ENCODE data around the gene AGBL1. TPM values are rescaled to one million over a fixed set of nuclear protein-coding genes. Genes with fewer than 3 reads are reported as not detected.

Gene AGBL1
- polyA plus RNA-seq, 2 of the 4 experiments (the other 2 are of a cell fraction): not detected

- 33% methylated on average over 1 of the region's 1 CpG for WGBS (ENCODE audit: missing lambda C conversion rate)
- no peak overlapping the region for H3K4me3 ChIP-seq
- FAIRE-seq (no peak), ATAC-seq (no peak), DNase-seq (ENCODE audit: low read depth in 1 of 2, low spot score in 1 of 2) (no peak)
- no peak overlapping the region for H3K27ac ChIP-seq
- no peaks in the 10 kb centered on the region for H3K9me3 ChIP-seq
- no peak for TF ChIP-seq MYC (IDR thresholded peaks at IDR 0.05; ENCODE audit: borderline replicate concordance, low read length)
- TF ChIP-seq HEYL (CRISPR knock-in tag; IDR thresholded peaks at IDR 0.05): no peak
- no peak for TF ChIP-seq ESRRA (IDR thresholded peaks at IDR 0.05; ENCODE audit: borderline replicate concordance, low read length)
- no peak for TF ChIP-seq ZC3H11A (IDR thresholded peaks at IDR 0.05)
- TF ChIP-seq E2F6 (IDR thresholded peaks at IDR 0.05; ENCODE audit: borderline replicate concordance, low read depth): no peak
- no peak for TF ChIP-seq RARB (CRISPR knock-in tag; IDR thresholded peaks at IDR 0.05)
- no peak for TF ChIP-seq ZNF302 (CRISPR knock-in tag; IDR thresholded peaks at IDR 0.05)
- TF ChIP-seq KDM1A (IDR thresholded peaks at IDR 0.05; ENCODE audit: low read depth): no peak
- no peak for TF ChIP-seq ATOH8 (CRISPR knock-in tag; IDR thresholded peaks at IDR 0.05; ENCODE audit: low read depth)
- TF ChIP-seq, protein P1, sequence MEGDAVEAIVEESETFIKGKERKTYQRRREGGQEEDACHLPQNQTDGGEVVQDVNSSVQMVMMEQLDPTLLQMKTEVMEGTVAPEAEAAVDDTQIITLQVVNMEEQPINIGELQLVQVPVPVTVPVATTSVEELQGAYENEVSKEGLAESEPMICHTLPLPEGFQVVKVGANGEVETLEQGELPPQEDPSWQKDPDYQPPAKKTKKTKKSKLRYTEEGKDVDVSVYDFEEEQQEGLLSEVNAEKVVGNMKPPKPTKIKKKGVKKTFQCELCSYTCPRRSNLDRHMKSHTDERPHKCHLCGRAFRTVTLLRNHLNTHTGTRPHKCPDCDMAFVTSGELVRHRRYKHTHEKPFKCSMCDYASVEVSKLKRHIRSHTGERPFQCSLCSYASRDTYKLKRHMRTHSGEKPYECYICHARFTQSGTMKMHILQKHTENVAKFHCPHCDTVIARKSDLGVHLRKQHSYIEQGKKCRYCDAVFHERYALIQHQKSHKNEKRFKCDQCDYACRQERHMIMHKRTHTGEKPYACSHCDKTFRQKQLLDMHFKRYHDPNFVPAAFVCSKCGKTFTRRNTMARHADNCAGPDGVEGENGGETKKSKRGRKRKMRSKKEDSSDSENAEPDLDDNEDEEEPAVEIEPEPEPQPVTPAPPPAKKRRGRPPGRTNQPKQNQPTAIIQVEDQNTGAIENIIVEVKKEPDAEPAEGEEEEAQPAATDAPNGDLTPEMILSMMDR (IDR thresholded peaks at IDR 0.05): no peak
- no peak for TF ChIP-seq JUN (IDR thresholded peaks at IDR 0.05)
- no peak for TF ChIP-seq FOSL2 (IDR thresholded peaks at IDR 0.05)
- TF ChIP-seq FOSL2 (CRISPR knock-in tag; IDR thresholded peaks at IDR 0.05): no peak
- TF ChIP-seq SMC3 (IDR thresholded peaks at IDR 0.05): no peak
- no peak for TF ChIP-seq POLR2A (IDR thresholded peaks at IDR 0.05; ENCODE audit: low read length)
- TF ChIP-seq CEBPB (IDR thresholded peaks at IDR 0.05): no peak
- TF ChIP-seq, protein P2, sequence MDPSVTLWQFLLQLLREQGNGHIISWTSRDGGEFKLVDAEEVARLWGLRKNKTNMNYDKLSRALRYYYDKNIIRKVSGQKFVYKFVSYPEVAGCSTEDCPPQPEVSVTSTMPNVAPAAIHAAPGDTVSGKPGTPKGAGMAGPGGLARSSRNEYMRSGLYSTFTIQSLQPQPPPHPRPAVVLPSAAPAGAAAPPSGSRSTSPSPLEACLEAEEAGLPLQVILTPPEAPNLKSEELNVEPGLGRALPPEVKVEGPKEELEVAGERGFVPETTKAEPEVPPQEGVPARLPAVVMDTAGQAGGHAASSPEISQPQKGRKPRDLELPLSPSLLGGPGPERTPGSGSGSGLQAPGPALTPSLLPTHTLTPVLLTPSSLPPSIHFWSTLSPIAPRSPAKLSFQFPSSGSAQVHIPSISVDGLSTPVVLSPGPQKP (IDR thresholded peaks at IDR 0.05; ENCODE audit: low read depth, low read length): no peak
- no peak for TF ChIP-seq RCOR1 (IDR thresholded peaks at IDR 0.05; ENCODE audit: low read depth, low read length)
- TF ChIP-seq TFCP2L1 (CRISPR knock-in tag; IDR thresholded peaks at IDR 0.05): no peak
- H3K4me1 ChIP-seq: no peaks in the 10 kb centered on the region
- CTCF ChIA-PET: no interaction called here
- no peak overlapping the region for H3K4me2 ChIP-seq
- POLR2A ChIA-PET: no interaction called here
Measured at GRCh38 chr15:86590461-86590860, 510.8 kb downstream of the AGBL1 start.

DNA sequence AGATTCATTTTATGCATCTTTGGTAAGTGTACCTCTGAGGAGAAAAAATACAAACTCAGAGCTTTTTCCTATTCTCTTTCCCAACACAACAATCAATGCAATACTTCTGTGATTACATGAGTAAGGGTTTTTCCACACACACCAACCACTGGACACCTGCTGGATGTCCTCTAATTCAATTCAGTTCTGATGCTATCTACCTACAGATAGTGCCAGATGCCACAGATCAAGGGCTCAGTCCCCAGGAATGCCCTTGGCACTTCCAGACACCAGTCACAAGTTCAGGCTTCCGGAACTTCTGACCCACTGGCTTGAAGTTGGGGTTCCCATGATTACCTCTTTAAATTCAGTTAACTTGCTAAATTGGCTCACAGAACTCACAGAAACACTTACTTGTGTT lies 511.5 kb downstream of the AGBL1 start:
- Histone ChIP-seq H3K27ac (no peak overlapping the region), H3K4me1 (no peaks in the 10 kb centered on the region), H3K9me3 (0 out of 3 replicates have a peak, but pooled peaks cover 5% of the 10 kb centered on the region), H3K4me2 (no peak overlapping the region), H3K4me3 (no peak overlapping the region)
- ChIA-PET POLR2A (no interaction called here), CTCF (no interaction called here)
- FAIRE-seq (no peak), ATAC-seq (no peak), DNase-seq (ENCODE audit: low read depth in 1 of 2, low spot score in 1 of 2) (no peak)
- 36% methylated on average over 1 of the region's 1 CpG for WGBS (ENCODE audit: missing lambda C conversion rate)
- TF ChIP-seq MAFK (IDR thresholded peaks at IDR 0.05; ENCODE audit: partially characterized antibody) (no peak), RAD21 (conservative IDR thresholded peaks at IDR 0.05 in 1 of 2, IDR thresholded peaks at IDR 0.05 in 1 of 2) (no peak), PBX3 (IDR thresholded peaks at IDR 0.05) (no peak), KDM1A (IDR thresholded peaks at IDR 0.05; ENCODE audit: low read depth) (no peak), HOXB13 (CRISPR knock-in tag; IDR thresholded peaks at IDR 0.05; ENCODE audit: low read depth) (no peak), ZNF302 (CRISPR knock-in tag; IDR thresholded peaks at IDR 0.05) (no peak), EP300 (IDR thresholded peaks at IDR 0.05) (no peak), NFE2L2 (conservative IDR thresholded peaks at IDR 0.05; ENCODE audit: low read length) (no peak), FOXS1 (CRISPR knock-in tag; IDR thresholded peaks at IDR 0.05) (no peak)
- TF ChIP-seq, protein P3, sequence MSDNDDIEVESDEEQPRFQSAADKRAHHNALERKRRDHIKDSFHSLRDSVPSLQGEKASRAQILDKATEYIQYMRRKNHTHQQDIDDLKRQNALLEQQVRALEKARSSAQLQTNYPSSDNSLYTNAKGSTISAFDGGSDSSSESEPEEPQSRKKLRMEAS (IDR thresholded peaks at IDR 0.05): no peak

Measured in A549 (cell line).